ENCODE results near the gene SYTL1.

Gene SYTL1

DNA sequence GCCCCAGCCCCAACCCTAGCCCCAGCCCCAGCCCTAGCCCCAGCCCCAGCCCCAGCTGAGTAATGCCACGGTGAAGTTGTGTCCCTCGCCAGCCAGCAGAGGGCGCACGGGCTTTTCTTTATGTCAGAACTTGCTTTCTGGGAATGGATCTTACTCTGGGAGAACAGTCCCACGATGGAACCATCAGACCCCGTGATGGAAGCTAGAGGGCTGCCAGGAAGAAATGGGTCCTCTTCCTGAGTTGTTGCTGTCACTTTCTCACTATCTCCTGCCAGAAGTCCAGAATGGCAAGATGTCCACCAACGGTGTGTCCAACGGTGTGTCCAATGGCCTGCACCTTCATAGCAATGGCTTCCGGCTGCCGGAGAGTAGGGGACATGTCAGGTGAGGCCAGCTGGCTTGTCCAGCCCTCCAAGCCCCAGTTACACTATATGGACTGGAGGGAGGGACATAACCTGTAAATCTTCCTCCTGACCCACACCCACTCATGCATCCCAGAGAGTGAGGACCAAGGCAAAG, 45.0 kb upstream of the SYTL1 start:
- H3K36me3 ChIP-seq (replicated peaks; ENCODE audit: insufficient read depth, low read length): no peaks in the 10 kb centered on the region
- no peaks in the 10 kb centered on the region for H3K9me3 ChIP-seq (replicated peaks; ENCODE audit: insufficient read depth, low read length)
- DNase-seq: peak; percentile 27
- H3K9me2 ChIP-seq (replicated peaks; ENCODE audit: insufficient read depth, low read length): no peaks in the 10 kb centered on the region
- TF ChIP-seq, protein P1, sequence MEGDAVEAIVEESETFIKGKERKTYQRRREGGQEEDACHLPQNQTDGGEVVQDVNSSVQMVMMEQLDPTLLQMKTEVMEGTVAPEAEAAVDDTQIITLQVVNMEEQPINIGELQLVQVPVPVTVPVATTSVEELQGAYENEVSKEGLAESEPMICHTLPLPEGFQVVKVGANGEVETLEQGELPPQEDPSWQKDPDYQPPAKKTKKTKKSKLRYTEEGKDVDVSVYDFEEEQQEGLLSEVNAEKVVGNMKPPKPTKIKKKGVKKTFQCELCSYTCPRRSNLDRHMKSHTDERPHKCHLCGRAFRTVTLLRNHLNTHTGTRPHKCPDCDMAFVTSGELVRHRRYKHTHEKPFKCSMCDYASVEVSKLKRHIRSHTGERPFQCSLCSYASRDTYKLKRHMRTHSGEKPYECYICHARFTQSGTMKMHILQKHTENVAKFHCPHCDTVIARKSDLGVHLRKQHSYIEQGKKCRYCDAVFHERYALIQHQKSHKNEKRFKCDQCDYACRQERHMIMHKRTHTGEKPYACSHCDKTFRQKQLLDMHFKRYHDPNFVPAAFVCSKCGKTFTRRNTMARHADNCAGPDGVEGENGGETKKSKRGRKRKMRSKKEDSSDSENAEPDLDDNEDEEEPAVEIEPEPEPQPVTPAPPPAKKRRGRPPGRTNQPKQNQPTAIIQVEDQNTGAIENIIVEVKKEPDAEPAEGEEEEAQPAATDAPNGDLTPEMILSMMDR (IDR thresholded peaks at IDR 0.05; ENCODE audit: low read length): peak; percentile 64
- TF ChIP-seq EZH2phosphoT487 (IDR thresholded peaks at IDR 0.05; ENCODE audit: low read length) (no peak), EZH2 (optimal IDR thresholded peaks at IDR 0.05; ENCODE audit: low read depth, low read length) (no peak)
- H2AFZ ChIP-seq (ENCODE audit: low read length): no peak overlapping the region
- no peaks in the 10 kb centered on the region for H3F3A ChIP-seq (ENCODE audit: insufficient read depth, low read length)
- no peak overlapping the region for H3K27ac ChIP-seq (ENCODE audit: low read length)
- no peak overlapping the region for H3K9ac ChIP-seq (ENCODE audit: low read length)
- no peaks in the 10 kb centered on the region for H3K4me1 ChIP-seq (ENCODE audit: low read length)
- no peaks in the 10 kb centered on the region for H3K79me2 ChIP-seq (ENCODE audit: low read length)
- no peak overlapping the region for H3K4me2 ChIP-seq (ENCODE audit: low read depth, low read length)
- no peaks in the 10 kb centered on the region for H4K20me1 ChIP-seq (ENCODE audit: insufficient read depth, low read length)
- H3K27me3 ChIP-seq (replicated peaks; ENCODE audit: insufficient read depth, low read length): no peaks in the 10 kb centered on the region
- no peak overlapping the region for H3K4me3 ChIP-seq (ENCODE audit: low read length)

DNA sequence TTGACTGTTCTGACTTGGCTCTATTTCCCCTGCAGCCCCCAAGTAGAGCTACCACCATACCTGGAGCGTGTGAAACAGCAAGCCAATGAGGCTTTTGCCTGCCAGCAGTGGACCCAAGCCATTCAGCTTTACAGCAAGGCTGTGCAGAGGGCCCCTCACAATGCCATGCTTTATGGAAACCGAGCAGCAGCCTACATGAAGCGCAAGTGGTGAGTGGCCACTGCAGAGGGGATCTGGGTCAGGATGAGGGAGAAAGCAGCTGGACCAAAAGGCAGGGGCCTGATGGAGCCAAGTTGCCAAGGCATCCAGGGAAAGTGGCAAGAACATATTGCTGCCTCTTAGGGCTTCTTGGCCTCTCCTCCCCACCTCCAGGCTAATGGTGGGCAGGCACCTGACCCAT, 43.9 kb upstream of the SYTL1 start:
- no peaks in the 10 kb centered on the region for H3K79me2 ChIP-seq (ENCODE audit: low read length)
- no peaks in the 10 kb centered on the region for H3K4me1 ChIP-seq (ENCODE audit: low read length)
- no peaks in the 10 kb centered on the region for H4K20me1 ChIP-seq (ENCODE audit: insufficient read depth, low read length)
- no peaks in the 10 kb centered on the region for H3K36me3 ChIP-seq (replicated peaks; ENCODE audit: insufficient read depth, low read length)
- H3K9me3 ChIP-seq (replicated peaks; ENCODE audit: insufficient read depth, low read length): no peaks in the 10 kb centered on the region
- no peaks in the 10 kb centered on the region for H3K27me3 ChIP-seq (replicated peaks; ENCODE audit: insufficient read depth, low read length)
- H3K27ac ChIP-seq (ENCODE audit: low read length): no peak overlapping the region
- H3K4me3 ChIP-seq (ENCODE audit: low read length): no peak overlapping the region
- H3F3A ChIP-seq (ENCODE audit: insufficient read depth, low read length): no peaks in the 10 kb centered on the region
- no peak overlapping the region for H3K4me2 ChIP-seq (ENCODE audit: low read depth, low read length)
- no peak overlapping the region for H3K9ac ChIP-seq (ENCODE audit: low read length)
- TF ChIP-seq, protein P1 (IDR thresholded peaks at IDR 0.05; ENCODE audit: low read length): no peak
- TF ChIP-seq EZH2 (optimal IDR thresholded peaks at IDR 0.05; ENCODE audit: low read depth, low read length) (no peak), EZH2phosphoT487 (IDR thresholded peaks at IDR 0.05; ENCODE audit: low read length) (no peak)
- no peak for DNase-seq
- no peak overlapping the region for H2AFZ ChIP-seq (ENCODE audit: low read length)
- no peaks in the 10 kb centered on the region for H3K9me2 ChIP-seq (replicated peaks; ENCODE audit: insufficient read depth, low read length)

DNA sequence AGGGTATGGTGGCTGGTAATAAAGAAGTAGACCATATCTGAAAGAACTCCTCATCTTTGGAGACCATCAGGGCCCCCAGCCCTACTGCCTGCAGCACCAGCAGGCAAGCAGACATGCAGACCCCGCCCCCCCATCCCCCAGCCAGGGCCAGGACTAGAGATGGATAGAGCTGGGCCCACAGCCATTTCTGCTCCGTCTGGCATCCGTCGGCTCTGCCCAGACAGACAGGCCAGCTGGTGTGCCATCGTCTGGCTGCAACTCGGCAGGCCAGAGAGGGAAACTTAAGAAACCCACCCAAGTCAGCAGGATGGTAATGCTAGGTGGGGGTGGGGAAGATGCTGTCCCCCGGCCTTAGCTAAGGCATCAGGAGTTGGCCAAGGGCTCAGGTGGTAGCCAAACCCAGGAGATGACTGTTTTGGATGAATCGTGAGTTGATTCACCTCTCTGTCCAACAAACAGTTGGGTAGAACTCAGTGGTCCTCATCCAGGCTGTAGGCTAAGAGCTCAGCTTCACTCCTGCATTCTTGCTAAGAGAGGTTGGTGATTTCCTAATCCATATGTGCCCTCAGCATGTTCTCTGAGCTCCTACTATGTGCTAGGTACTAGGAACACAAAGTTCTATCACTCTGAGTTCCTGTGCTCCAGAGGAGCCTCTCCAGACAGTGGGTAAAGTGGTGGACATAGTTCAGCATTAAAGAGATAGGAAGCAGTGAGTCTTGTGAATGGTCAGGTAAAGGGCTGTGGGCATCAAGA, 43.0 kb upstream of the SYTL1 start:
- TF ChIP-seq EZH2 (optimal IDR thresholded peaks at IDR 0.05; ENCODE audit: low read depth, low read length) (no peak), EZH2phosphoT487 (IDR thresholded peaks at IDR 0.05; ENCODE audit: low read length) (no peak)
- TF ChIP-seq, protein P1 (IDR thresholded peaks at IDR 0.05; ENCODE audit: low read length): no peak
- no peak for DNase-seq
- no peak overlapping the region for H3K4me2 ChIP-seq (ENCODE audit: low read depth, low read length)
- no peaks in the 10 kb centered on the region for H3K4me1 ChIP-seq (ENCODE audit: low read length)
- no peak overlapping the region for H2AFZ ChIP-seq (ENCODE audit: low read length)
- no peak overlapping the region for H3K27ac ChIP-seq (ENCODE audit: low read length)
- H4K20me1 ChIP-seq (ENCODE audit: insufficient read depth, low read length): no peaks in the 10 kb centered on the region
- no peaks in the 10 kb centered on the region for H3K36me3 ChIP-seq (replicated peaks; ENCODE audit: insufficient read depth, low read length)
- no peak overlapping the region for H3K4me3 ChIP-seq (ENCODE audit: low read length)
- no peaks in the 10 kb centered on the region for H3K9me3 ChIP-seq (replicated peaks; ENCODE audit: insufficient read depth, low read length)
- no peaks in the 10 kb centered on the region for H3F3A ChIP-seq (ENCODE audit: insufficient read depth, low read length)
- H3K79me2 ChIP-seq (ENCODE audit: low read length): no peaks in the 10 kb centered on the region
- H3K27me3 ChIP-seq (replicated peaks; ENCODE audit: insufficient read depth, low read length): no peaks in the 10 kb centered on the region
- no peaks in the 10 kb centered on the region for H3K9me2 ChIP-seq (replicated peaks; ENCODE audit: insufficient read depth, low read length)
- no peak overlapping the region for H3K9ac ChIP-seq (ENCODE audit: low read length)

Measured in MM.1S (cell line).